Endothelial cell of umbilical vein (primary cell): Measurements from ENCODE around the gene CDC42SE2. TPM values are rescaled to one million over a fixed set of nuclear protein-coding genes. Genes with fewer than 3 reads are reported as not detected.

Experiments
- BruUV-seq: library from RNA; stranded (reverse); fragments of 400-500 nt; replicated peaks from 2 replicates; lab custom pipeline; 2021; lab: Mats Ljungman, UMichigan
- CTCF ChIA-PET: fragments of 300-600, 350-600 bp; sonication (Branson Sonifier 250); formaldehyde crosslinking; loops from one replicate; lab custom pipeline; 2021; ENCODE audit warnings: antibody characterized with exemption, inconsistent platforms; lab: Charles Lee
- POLR2A ChIA-PET: fragments of 300-600, 350-600 bp; sonication (Branson Sonifier 250); formaldehyde crosslinking; loops from one replicate; lab custom pipeline; 2021; ENCODE audit warnings: antibody characterized with exemption, inconsistent platforms; lab: Charles Lee
- DNase-seq: peaks from one replicate; pipeline ENCODE4 v3.0.0-alpha.2; 2011; ENCODE audit warnings: low read depth, low spot score
- FAIRE-seq: peaks from 2 replicates; lab custom pipeline; 2011; peaks lifted over from hg19 to GRCh38; lab: Jason Lieb, UNC
- H2AFZ ChIP-seq: 2 replicates; pipeline ENCODE4 v1.6.0; 2012; ENCODE audit warnings: low read depth, low read length, control low read depth, inconsistent platforms
- H3K27ac ChIP-seq: 2 replicates; pipeline ENCODE4 v1.5.1; 2011; ENCODE audit warnings: low read depth, mild to moderate bottlenecking, control low read depth, low read length, moderate library complexity; ENCODE audit not compliant: insufficient read depth
- H3K27me3 ChIP-seq, 2 experiments: 2 replicates each; pipeline versions ENCODE4 v1.6.0 to v1.6.1; 2011; ENCODE audit warnings: low read length in 2 of 2, mixed read lengths in 1 of 2; ENCODE audit not compliant: control insufficient read depth in 2 of 2, insufficient read depth in 2 of 2
- H3K36me3 ChIP-seq, 2 experiments: 2 replicates in 1 of 2; 3 replicates in 1 of 2; pipeline ENCODE4 v1.5.1; 2011; ENCODE audit warnings: low read length in 2 of 2, mild to moderate bottlenecking in 1 of 2, moderate library complexity in 1 of 2; ENCODE audit not compliant: control insufficient read depth in 2 of 2, insufficient read depth in 2 of 2; ENCODE audit errors: extremely low read depth in 1 of 2
- H3K4me1 ChIP-seq: 3 replicates; pipeline ENCODE4 v1.5.1; 2011; ENCODE audit warnings: mild to moderate bottlenecking, low read length; ENCODE audit not compliant: control insufficient read depth, insufficient read depth; ENCODE audit errors: extremely low read depth
- H3K4me2 ChIP-seq: 2 replicates; pipeline ENCODE4 v1.6.1; 2011; ENCODE audit warnings: low read length, control low read depth, mixed read lengths; ENCODE audit not compliant: insufficient read depth
- H3K4me3 ChIP-seq, 3 experiments: fragments of 200-600 bp in 1 of 3; sonication (generic), shearing (Covaris generic) in 1 of 3; replicated peaks in 1 of 3; 2 replicates each; pipeline ENCODE4 v1.5.1; 2011 to 2016; ENCODE audit warnings: control low read depth in 3 of 3, low read length in 3 of 3, mild to moderate bottlenecking in 2 of 3, inconsistent platforms in 1 of 3, low read depth in 1 of 3, moderate library complexity in 1 of 3; ENCODE audit not compliant: insufficient read depth in 1 of 3
- H3K79me2 ChIP-seq: 2 replicates; pipeline ENCODE4 v1.6.0; 2012; ENCODE audit warnings: low read length, inconsistent platforms; ENCODE audit not compliant: control insufficient read depth, insufficient read depth
- H3K9ac ChIP-seq: replicated peaks from 2 replicates; pipeline ENCODE3; 2011; ENCODE audit warnings: low read length, control low read depth; ENCODE audit not compliant: insufficient read depth; ENCODE audit errors: extremely low read depth
- H3K9me1 ChIP-seq: replicated peaks from 3 replicates; pipeline ENCODE4 v1.6.0; 2011; ENCODE audit warnings: mild to moderate bottlenecking, low read length; ENCODE audit not compliant: control insufficient read depth, insufficient read depth; ENCODE audit errors: extremely low read depth
- H3K9me3 ChIP-seq: replicated peaks from 2 replicates; pipeline ENCODE4 v1.5.1; 2012; ENCODE audit warnings: low read length, inconsistent platforms; ENCODE audit not compliant: control insufficient read depth, insufficient read depth
- H4K20me1 ChIP-seq: replicated peaks from 2 replicates; pipeline ENCODE3; 2011; ENCODE audit warnings: mild to moderate bottlenecking, low read length; ENCODE audit not compliant: control insufficient read depth, insufficient read depth; ENCODE audit errors: extremely low read depth
- EZH2 ChIP-seq: IDR thresholded peaks from 2 replicates; pipeline ENCODE4 v1.6.1; 2012; ENCODE audit warnings: borderline replicate concordance, low read depth, mild to moderate bottlenecking, moderate library complexity, low read length, inconsistent platforms; ENCODE audit not compliant: severe bottlenecking
- FOS ChIP-seq: IDR thresholded peaks from 2 replicates; pipeline ENCODE4 v1.6.1; 2011; ENCODE audit warnings: mild to moderate bottlenecking, low read length, moderate library complexity, borderline replicate concordance; ENCODE audit not compliant: insufficient read depth
- GATA2 ChIP-seq: IDR thresholded peaks from 2 replicates; pipeline ENCODE4 v1.7.0; 2011; ENCODE audit warnings: low read depth, mild to moderate bottlenecking, moderate library complexity, mixed read lengths, low read length; ENCODE audit not compliant: insufficient read length, insufficient read depth
- JUN ChIP-seq: IDR thresholded peaks from 2 replicates; pipeline ENCODE4 v1.6.1; 2011; ENCODE audit warnings: borderline replicate concordance, low read depth; ENCODE audit not compliant: insufficient read length, insufficient read depth
- MYC ChIP-seq: IDR thresholded peaks from one replicate; pipeline ENCODE4 v1.6.1; 2011; ENCODE audit warnings: mild to moderate bottlenecking, low read depth, low read length
- dilution Hi-C: fragments of 300-500 bp; cut with MboI; formaldehyde crosslinking; loops from one replicate; pipeline ENCODE4 v1.15.0; 2019; ENCODE audit warnings: low sequenced_read_pairs; ENCODE audit not compliant: extremely low pct_ligation_motif_present
- intact Hi-C: fragments of 100-400 bp; cut with micrococcal nuclease; formaldehyde crosslinking; loops from one replicate; pipeline ENCODE4 v1.10.0; 2022
- polyA plus RNA-seq, 4 experiments: library from polyadenylated mRNA; depleted of rRNA in 3 of 4; stranded (reverse) in 3 of 4; unstranded in 1 of 4; fragments of >200 nt; gene quantifications; 2 replicates each; pipeline versions ENCODE4 v1.2.1 to v1.2.3, GENCODE V29; 2011 to 2012; ENCODE audit warnings: missing spikeins in 1 of 4
- total RNA-seq: library from RNA; stranded (reverse); gene quantifications from 2 replicates; pipeline ENCODE4 v1.2.3, GENCODE V29; 2021
- TF ChIP-seq, protein P1 (sequence below), 2 donors: IDR thresholded peaks; 1 replicate in 1 of 2; 2 replicates in 1 of 2; pipeline ENCODE4 v1.5.1; 2011; ENCODE audit warnings: low read length in 2 of 2, mild to moderate bottlenecking in 2 of 2, moderate library complexity in 2 of 2, control low read depth in 1 of 2, inconsistent platforms in 1 of 2, low read depth in 1 of 2; ENCODE audit not compliant: insufficient read depth in 1 of 2; ENCODE audit errors: extremely low read depth in 1 of 2
- TF ChIP-seq, protein P2 (sequence below): IDR thresholded peaks from 2 replicates; pipeline ENCODE4 v1.6.1; 2011; ENCODE audit not compliant: insufficient read depth, insufficient read length

CDC42SE2 gene
- total and polyA plus RNA-seq, 2 donors (not counting 3 experiments of a cell fraction or from before 2014, with no cell fraction given): 14.7 to 21.9 TPM

DNA sequence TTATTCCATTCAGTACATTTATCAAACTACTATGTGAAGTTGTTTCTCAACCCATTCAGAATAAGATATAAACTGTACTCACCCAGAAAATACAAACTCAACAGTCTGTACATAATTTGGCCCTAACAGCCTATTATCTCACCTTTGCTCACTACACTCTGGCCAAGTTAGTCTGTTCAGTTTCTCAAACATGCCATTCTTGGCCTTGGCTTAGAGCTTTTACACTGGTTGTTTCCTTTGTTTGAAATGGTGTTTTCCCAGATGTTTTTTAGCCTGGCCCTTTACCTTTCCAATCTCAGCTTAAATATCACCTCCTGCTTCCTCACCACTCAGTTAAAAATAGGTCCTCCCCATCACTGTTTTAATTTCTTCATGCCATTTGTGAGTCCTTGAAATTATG lies 13.6 kb downstream of the CDC42SE2 start:
- Histone ChIP-seq H3K27ac (no peak overlapping the region), H4K20me1 (peaks cover 3% of the 10 kb centered on the region), H3K9ac (no peak overlapping the region), H3K79me2 (peaks cover 62% of the 10 kb centered on the region), H3K4me2 (no peak overlapping the region), H3K4me1 (no peaks in the 10 kb centered on the region), H3K9me3 (no peaks in the 10 kb centered on the region), H2AFZ (no peak overlapping the region), H3K27me3 (no peaks in the 10 kb centered on the region), H3K36me3 (no peaks in the 10 kb centered on the region), H3K9me1 (no peaks in the 10 kb centered on the region), H3K4me3 (no peak overlapping the region)
- ChIA-PET POLR2A (no interaction called here), CTCF (interaction anchor here (1.1 to 1.4 kb wide), 2 partner anchors 12 to 16 kb away, joined by 3 to 4 read pairs; no protein-coding TSS in a partner anchor)
- TF ChIP-seq GATA2: no peak
- FAIRE-seq (no peak), DNase-seq (no peak)
- intact Hi-C loops (no loop called here), dilution Hi-C loops (no loop called here)
- BruUV-seq: no TSS peak

DNA sequence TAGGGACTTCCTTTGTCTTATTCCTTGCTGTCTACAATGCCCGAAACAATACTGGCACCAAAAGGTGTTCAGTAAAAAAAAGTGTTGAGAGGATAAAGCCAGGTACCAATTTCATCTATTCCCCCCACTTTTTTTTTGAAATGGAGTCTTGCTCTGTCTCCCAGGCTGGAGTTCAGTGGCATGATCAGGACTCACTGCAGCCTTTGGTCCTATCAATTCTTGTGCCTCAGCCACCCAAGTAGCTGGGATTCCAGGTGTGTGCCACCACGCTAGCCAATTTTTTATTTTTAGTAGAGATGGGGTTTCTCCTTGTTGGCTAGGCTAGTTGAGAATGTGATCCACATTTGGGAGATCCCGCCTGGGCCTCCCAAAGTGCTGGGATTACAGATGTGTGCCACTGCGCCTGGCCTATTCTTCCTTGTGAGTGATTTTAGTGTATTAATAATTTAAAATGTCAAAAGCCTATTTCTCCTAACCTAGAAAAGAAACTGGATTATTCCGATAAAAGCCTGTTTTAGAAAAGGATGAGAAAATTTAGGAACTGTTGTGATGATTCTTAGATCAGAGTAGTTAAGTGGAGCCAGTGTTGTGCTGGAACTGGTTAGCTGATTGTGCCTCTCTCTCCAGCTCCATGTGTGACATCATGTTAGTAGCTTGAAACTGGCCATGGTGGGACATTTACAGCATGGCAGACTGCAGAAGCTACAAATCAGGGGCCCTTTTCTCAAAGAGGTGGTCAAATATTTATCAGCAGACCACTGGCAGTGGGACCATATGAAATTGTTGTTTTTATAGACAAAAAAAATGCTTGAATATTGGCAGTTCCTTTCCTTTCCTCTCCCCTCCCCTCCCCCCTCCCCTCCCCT lies 14.3 kb downstream of the CDC42SE2 start:
- BruUV-seq: no TSS peak
- no peaks in the 10 kb centered on the region for H3K4me1 ChIP-seq
- H3K36me3 ChIP-seq: no peaks in the 10 kb centered on the region
- H4K20me1 ChIP-seq: no peaks in the 10 kb centered on the region
- intact Hi-C loops: no loop called here
- H3K27ac ChIP-seq: no peak overlapping the region
- dilution Hi-C loops: no loop called here
- TF ChIP-seq, protein P1, sequence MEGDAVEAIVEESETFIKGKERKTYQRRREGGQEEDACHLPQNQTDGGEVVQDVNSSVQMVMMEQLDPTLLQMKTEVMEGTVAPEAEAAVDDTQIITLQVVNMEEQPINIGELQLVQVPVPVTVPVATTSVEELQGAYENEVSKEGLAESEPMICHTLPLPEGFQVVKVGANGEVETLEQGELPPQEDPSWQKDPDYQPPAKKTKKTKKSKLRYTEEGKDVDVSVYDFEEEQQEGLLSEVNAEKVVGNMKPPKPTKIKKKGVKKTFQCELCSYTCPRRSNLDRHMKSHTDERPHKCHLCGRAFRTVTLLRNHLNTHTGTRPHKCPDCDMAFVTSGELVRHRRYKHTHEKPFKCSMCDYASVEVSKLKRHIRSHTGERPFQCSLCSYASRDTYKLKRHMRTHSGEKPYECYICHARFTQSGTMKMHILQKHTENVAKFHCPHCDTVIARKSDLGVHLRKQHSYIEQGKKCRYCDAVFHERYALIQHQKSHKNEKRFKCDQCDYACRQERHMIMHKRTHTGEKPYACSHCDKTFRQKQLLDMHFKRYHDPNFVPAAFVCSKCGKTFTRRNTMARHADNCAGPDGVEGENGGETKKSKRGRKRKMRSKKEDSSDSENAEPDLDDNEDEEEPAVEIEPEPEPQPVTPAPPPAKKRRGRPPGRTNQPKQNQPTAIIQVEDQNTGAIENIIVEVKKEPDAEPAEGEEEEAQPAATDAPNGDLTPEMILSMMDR (IDR thresholded peaks at IDR 0.05; ENCODE audit: extremely low read depth in 1 of 2, insufficient read depth in 1 of 2, low read depth in 1 of 2, low read length in 2 of 2): no peak
- no peak for TF ChIP-seq MYC
- no peak for TF ChIP-seq JUN
- TF ChIP-seq, protein P2, sequence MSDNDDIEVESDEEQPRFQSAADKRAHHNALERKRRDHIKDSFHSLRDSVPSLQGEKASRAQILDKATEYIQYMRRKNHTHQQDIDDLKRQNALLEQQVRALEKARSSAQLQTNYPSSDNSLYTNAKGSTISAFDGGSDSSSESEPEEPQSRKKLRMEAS: no peak
- no peak for TF ChIP-seq GATA2
- TF ChIP-seq FOS: no peak
- TF ChIP-seq EZH2: no peak
- no peak overlapping the region for H3K9ac ChIP-seq
- no peaks in the 10 kb centered on the region for H3K27me3 ChIP-seq
- DNase-seq (no peak), FAIRE-seq (no peak)
- ChIA-PET POLR2A (no interaction called here), CTCF (interaction anchor here (0.7 to 1.4 kb wide), 3 partner anchors 12 to 101 kb away, joined by 3 to 4 read pairs (median 3); no protein-coding TSS in a partner anchor)
- H3K79me2 ChIP-seq: peaks cover 59% of the 10 kb centered on the region
- no peak overlapping the region for H3K4me2 ChIP-seq
- no peaks in the 10 kb centered on the region for H3K9me1 ChIP-seq
- H3K9me3 ChIP-seq: no peaks in the 10 kb centered on the region
- no peak overlapping the region for H2AFZ ChIP-seq
- H3K4me3 ChIP-seq: no peak overlapping the region
